ENCODE results near the gene RPS6KA3.

Gene RPS6KA3

GRCh38 chrX:20211261-20211786 is 55.4 kb downstream of the RPS6KA3 start:
- Histone ChIP-seq H3K27me3 (no peaks in the 10 kb centered on the region), H3K27ac (no peak overlapping the region), H3K9me3 (no peaks in the 10 kb centered on the region), H3K4me3 (ENCODE audit: low read depth in 1 of 2, low read length in 1 of 2) (no peak overlapping the region), H3K36me3 (peaks cover 17% of the 10 kb centered on the region), H3K4me1 (ENCODE audit: control insufficient read depth in 1 of 2, insufficient read depth in 1 of 2, low read depth in 1 of 2, low read length in 1 of 2) (no peaks in the 10 kb centered on the region)
- no peak for TF ChIP-seq CTCF (IDR thresholded peaks at IDR 0.05)

- Histone ChIP-seq H3K36me3 (peaks cover 27% of the 10 kb centered on the region), H3K4me1 (ENCODE audit: control insufficient read depth in 1 of 2, insufficient read depth in 1 of 2, low read depth in 1 of 2, low read length in 1 of 2) (no peaks in the 10 kb centered on the region), H3K9me3 (no peaks in the 10 kb centered on the region), H3K27ac (no peak overlapping the region), H3K27me3 (no peaks in the 10 kb centered on the region), H3K4me3 (ENCODE audit: low read depth in 1 of 2, low read length in 1 of 2) (no peak overlapping the region)
- no peak for TF ChIP-seq CTCF (IDR thresholded peaks at IDR 0.05)
Observed at GRCh38 chrX:20205927-20206708, 60.6 kb downstream of the RPS6KA3 start.

GRCh38 chrX:20204351-20204750 is 62.4 kb downstream of the RPS6KA3 start:
- Histone ChIP-seq H3K27ac (no peak overlapping the region), H3K9me3 (no peaks in the 10 kb centered on the region), H3K4me3 (ENCODE audit: low read depth in 1 of 2, low read length in 1 of 2) (no peak overlapping the region), H3K27me3 (no peaks in the 10 kb centered on the region), H3K36me3 (peaks cover 27% of the 10 kb centered on the region), H3K4me1 (ENCODE audit: control insufficient read depth in 1 of 2, insufficient read depth in 1 of 2, low read depth in 1 of 2, low read length in 1 of 2) (no peaks in the 10 kb centered on the region)
- no peak for TF ChIP-seq CTCF (IDR thresholded peaks at IDR 0.05)

GRCh38 chrX:20197641-20198210 is 69.0 kb downstream of the RPS6KA3 start:
- TF ChIP-seq CTCF (IDR thresholded peaks at IDR 0.05) = no peak
- Histone ChIP-seq H3K27ac (no peak overlapping the region), H3K36me3 (peaks cover 8% of the 10 kb centered on the region), H3K4me1 (ENCODE audit: control insufficient read depth in 1 of 2, insufficient read depth in 1 of 2, low read depth in 1 of 2, low read length in 1 of 2) (no peaks in the 10 kb centered on the region), H3K9me3 (no peaks in the 10 kb centered on the region), H3K27me3 (no peaks in the 10 kb centered on the region), H3K4me3 (ENCODE audit: low read depth in 1 of 2, low read length in 1 of 2) (no peak overlapping the region)

- H3K36me3 ChIP-seq = peaks cover 34% of the 10 kb centered on the region
- TF ChIP-seq CTCF (IDR thresholded peaks at IDR 0.05) = no peak
- H3K27me3 ChIP-seq = no peaks in the 10 kb centered on the region
- no peak overlapping the region for H3K4me3 ChIP-seq (ENCODE audit: low read depth in 1 of 2, low read length in 1 of 2)
- H3K9me3 ChIP-seq = no peaks in the 10 kb centered on the region
- H3K4me1 ChIP-seq (ENCODE audit: control insufficient read depth in 1 of 2, insufficient read depth in 1 of 2, low read depth in 1 of 2, low read length in 1 of 2) = no peaks in the 10 kb centered on the region
- no peak overlapping the region for H3K27ac ChIP-seq
Observed at GRCh38 chrX:20189171-20189570, 77.5 kb downstream of the RPS6KA3 start.

All from neutrophil (primary cell).